HG02870 (cell line): ENCODE data around the gene CIZ1.

ENCODE experiments used
- ATAC-seq: cut with Tn5 transposase; IDR thresholded peaks from one replicate; pipeline ENCODE4 v1.9.1; 2021; ENCODE audit warnings: mild to moderate bottlenecking, moderate library complexity; ENCODE audit not compliant: unreplicated experiment

Gene CIZ1

GRCh38 chr9:128127990-128128835 is 63.2 kb downstream of the CIZ1 start:
- peak; percentile 53 for ATAC-seq

- ATAC-seq: peak; percentile 47
Observed at GRCh38 chr9:128127568-128127989, 63.8 kb downstream of the CIZ1 start, which contains the start of gene PTGES2. PTGES2 (minus strand) TSS chr9:128127729; CDS start chr9:128127717, 12 bp downstream.

GRCh38 chr9:128125580-128126354 is 65.6 kb downstream of the CIZ1 start:
- no peak for ATAC-seq

DNA sequence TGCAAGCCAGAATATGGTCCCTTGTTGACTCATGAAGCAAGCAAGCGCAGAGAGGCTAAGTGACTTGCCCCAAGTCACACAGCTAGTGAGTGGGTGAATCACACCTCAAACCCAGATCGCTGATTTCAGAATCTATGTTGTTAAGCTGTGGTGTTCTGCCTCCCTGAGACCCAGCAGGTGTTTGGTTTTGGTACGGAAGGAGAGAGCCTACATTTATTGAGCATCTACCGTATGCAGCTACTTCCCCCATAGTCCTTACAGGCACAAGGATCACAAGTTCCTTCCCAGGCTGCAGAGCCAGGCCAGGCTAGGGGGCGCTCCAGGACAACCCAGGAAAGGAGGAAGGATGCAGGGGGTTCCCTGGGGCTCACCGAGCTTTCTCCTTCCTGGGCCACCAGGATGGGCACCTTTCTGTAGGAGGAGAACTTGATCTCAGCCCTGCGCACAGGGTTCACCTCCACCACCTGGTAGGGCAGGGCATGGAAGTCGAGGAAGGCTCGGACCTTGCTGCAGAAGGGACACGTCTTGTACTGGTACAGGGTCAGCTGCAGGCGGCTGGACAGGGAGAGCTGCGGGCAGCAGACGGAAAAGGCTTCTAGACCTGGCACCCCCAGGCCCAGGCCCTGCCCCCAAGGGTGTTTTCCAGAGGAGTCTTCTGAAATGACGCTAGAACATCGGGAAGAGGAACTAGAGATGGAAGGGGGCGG is 66.3 kb downstream of the CIZ1 start:
- no peak for ATAC-seq

- ATAC-seq: no peak
Observed at GRCh38 chr9:128124451-128124850, 66.9 kb downstream of the CIZ1 start.

GRCh38 chr9:128123451-128124080 is 67.8 kb downstream of the CIZ1 start:
- ATAC-seq: no peak

DNA sequence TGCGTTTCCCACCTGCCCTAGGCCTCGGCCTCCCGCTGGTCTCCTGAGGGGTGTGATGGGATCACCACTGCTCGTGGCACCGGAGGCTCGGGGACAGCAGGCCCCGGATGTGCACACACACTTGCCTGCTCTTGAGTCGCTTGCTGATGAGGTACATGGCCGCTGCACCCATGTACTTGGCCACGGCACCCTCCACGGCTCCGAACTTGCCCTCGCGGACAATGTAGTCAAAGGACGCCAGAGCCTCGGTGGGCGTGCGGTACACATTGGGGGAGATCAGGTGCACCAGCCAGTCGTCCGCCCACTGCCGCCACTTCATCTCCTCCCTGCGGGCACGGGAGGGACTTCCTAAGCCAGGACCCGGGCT is 68.6 kb downstream of the CIZ1 start:
- no peak for ATAC-seq

GRCh38 chr9:128121924-128122808 is 69.2 kb downstream of the CIZ1 start:
- no peak for ATAC-seq

DNA sequence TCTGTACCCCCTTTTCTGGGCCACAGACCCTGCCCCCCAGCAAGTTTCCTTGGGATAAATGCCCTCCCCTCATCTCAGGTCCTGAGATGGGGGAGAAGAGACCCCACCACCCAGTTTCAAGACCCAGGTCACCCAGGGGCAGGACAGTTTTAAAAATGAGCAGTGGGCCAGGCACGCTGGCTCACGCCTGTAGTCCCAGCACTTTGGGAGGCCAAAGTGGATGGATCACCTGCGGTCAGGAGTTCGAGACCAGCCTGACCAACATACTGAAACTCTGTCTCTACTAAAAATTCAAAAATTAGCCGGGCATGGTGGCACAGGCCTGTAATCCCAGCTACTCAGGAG is 69.9 kb downstream of the CIZ1 start:
- ATAC-seq: no peak

- no peak for ATAC-seq
Observed at GRCh38 chr9:128120741-128121465, 70.5 kb downstream of the CIZ1 start.

DNA sequence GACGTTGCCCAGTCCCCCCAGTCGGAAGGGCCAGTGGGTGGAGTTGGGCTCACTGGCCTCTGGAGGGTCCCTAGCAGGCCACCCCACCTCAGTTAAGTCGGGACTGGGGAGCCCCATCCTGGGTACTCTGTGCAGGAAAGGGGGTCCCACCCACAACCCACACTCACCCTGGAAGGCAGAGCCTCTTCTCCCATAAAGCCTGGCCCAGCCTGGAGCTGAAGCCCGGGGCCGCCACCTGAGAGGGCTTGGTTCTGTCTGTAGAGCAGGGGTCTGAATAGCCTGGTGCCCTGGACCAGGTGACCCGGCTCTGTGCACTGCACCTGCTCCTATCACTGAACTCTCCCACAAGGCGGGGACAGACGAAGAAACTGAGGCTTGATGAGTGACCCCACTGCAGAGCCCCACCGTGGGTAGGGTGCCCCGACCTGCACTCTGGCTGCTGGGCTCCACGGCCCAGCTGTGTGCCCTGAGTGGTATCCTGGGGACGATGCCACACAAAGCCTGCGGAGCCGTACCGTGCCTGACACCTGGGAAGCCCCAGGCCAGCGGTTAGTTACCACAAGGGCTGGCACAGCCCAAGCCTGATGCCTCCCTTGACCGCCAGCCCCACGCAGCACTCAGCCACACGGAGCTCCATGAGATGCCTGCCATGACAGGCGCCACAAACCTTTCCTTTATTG is 71.2 kb downstream of the CIZ1 start:
- no peak for ATAC-seq

- no peak for ATAC-seq
Observed at GRCh38 chr9:128118971-128119665, 72.3 kb downstream of the CIZ1 start.

GRCh38 chr9:128118472-128118857 is 72.9 kb downstream of the CIZ1 start:
- ATAC-seq: no peak

DNA sequence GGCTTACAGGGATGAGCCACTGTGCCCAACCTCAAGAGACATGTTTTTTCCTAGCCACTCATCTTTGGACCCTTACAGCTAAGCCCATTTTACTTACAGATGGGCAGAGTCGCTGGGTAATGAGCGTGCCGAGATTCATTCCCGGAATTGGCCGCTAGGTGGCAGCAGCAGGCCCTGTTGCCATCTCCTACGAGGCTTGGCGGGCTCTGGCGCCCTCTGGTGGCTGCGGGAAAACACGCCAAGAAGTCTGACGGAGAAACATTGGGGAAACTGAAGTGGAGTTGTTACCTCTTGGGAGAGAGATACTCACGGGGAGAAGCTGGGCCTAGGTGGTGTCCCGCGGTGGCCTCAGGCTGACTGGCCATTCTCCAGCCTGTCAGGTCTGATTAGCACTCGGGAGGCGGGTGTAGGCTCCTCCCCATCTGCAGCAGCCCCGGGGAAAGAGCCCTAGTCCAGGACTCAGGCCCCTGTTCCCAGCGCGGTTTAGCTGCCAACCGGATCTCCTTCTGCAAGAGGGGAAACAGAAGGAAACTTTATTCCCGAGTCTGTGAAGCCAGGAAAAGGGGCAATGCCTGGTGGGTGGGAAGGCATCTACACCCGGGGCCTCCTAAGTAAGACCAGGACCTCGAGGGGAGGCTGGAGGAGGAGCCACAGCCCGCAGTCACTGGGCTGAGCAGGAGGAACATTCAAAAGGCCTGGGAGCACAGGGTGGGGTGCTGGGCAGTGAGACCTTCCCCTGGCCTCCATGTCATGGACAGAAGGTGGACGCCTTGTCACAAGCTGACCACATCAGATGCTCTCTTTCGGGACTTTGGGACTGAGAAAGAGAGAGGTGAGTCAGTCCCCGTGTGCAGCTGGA is 73.5 kb downstream of the CIZ1 start:
- no peak for ATAC-seq

GRCh38 chr9:128116104-128117083 is 75.0 kb downstream of the CIZ1 start:
- ATAC-seq: no peak
